HG02943 (cell line): ENCODE data around the gene ZNRD2.

Experiments
- ATAC-seq: cut with Tn5 transposase; IDR thresholded peaks from one replicate; pipeline ENCODE4 v1.9.1; 2021; ENCODE audit warnings: mild to moderate bottlenecking, low read depth, moderate library complexity; ENCODE audit not compliant: unreplicated experiment

The ZNRD2 gene

GRCh38 chr11:65583589-65583988, 13.3 kb downstream of the ZNRD2 start:
- no peak for ATAC-seq

GRCh38 chr11:65584106-65584505, 13.8 kb downstream of the ZNRD2 start:
- no peak for ATAC-seq

GRCh38 chr11:65584723-65585171, 14.5 kb downstream of the ZNRD2 start:
- ATAC-seq: no peak

- no peak for ATAC-seq
These were observed 15.3 kb downstream of the ZNRD2 start for GRCh38 chr11:65585396-65586246.

DNA sequence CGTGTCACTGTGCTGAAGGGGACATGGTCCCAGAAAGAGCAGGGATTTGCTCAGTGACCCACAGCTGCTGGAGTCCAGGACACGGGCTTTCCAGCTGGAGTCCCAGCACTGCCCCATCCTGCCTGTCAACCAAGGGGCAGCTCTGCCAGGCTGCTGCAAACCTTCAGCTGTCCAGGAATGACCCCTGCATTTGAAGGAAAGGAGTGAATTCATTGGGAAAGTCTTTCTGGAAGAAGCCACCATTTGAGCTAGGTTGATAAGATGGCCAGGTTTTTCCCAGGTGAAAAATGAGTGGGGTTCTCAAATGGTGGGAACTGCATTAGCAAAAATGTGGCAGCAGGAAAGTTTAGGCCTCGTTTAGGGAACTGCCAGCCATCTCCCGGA, 16.0 kb downstream of the ZNRD2 start:
- no peak for ATAC-seq

DNA sequence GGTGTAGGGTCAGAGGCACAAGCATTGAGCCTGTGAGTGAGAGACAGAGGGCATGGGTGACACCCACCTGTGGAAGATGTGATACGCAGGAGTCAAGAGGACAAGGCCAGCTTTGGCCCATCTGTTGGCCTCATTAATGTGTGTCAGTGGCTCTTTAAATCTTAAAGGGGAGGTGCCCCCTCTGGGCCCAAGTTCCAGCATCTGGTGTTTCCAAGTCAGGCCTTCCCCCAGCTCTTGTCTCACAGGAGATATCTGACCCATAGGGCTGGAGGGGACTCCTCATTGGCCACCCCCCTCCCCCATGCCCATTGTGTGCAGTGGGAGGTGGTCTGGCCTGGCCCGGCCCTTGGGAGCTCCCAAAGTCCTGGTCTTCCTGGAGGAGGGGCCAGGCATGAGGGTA, 16.4 kb downstream of the ZNRD2 start:
- no peak for ATAC-seq

- peak; percentile 60 for ATAC-seq
These were observed 18.1 kb downstream of the ZNRD2 start for GRCh38 chr11:65588199-65589054.

DNA sequence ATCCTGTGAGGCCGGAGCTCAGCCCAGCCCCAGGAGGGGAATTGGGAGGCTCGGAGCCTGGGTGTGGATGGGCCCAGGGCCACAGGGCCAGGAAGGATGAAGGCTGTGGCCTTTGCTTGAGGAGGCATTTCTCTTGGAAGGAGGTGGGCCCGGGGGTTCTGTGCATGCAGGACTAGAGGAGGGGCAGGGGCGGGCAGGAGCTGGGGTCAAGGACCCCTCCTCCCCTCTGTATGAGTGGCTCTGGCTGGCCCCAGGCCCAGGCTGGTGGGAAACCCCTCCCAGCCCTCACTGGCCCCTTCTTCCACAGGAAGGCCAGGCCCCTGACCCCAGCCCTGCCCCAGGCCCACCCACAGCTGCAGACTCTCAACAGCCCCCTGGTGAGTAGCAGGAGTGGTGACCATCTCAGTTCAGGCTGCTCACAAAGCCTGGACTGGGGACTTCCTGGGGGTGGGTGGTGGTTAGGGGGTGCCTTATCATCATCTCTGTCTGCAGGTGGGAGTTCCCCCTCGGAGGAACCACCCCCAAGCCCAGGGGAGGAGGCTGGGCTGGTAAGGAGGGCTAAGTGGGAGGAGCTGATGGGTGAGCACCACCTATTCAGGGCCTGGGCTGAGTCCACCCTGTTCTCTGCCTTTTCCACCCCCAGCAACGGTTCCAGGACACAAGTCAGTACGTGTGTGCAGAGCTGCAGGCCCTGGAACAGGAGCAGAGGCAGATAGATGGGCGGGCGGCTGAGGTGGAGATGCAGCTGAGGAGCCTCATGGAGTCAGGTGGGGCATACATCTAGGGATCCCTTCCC, 19.4 kb downstream of the ZNRD2 start:
- no peak for ATAC-seq

DNA sequence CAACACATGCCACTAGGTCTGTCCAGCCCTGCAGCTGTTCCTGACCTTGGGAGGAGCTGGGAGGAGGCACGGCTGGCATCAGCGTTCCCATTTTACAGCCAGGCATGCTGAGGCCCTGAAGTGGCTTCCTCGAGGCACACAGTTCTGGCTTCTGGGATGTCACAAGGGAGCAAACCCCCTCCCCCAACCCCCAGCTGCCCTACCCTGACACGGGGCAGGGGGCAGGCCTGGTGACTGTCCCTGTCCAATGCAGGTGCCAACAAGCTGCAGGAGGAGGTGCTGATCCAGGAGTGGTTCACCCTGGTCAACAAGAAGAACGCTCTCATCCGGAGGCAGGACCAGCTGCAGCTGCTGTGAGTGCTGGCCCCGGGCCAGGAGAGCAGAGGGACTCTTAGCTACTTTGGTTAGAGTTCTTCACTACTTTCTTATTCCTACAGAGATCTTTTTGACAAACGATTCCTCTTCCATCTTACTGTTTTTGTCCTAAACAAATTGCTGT, 20.0 kb downstream of the ZNRD2 start:
- ATAC-seq: no peak

GRCh38 chr11:65591939-65592857, 21.9 kb downstream of the ZNRD2 start:
- no peak for ATAC-seq

- ATAC-seq: no peak
These were observed 22.7 kb downstream of the ZNRD2 start for GRCh38 chr11:65592858-65593517.

DNA sequence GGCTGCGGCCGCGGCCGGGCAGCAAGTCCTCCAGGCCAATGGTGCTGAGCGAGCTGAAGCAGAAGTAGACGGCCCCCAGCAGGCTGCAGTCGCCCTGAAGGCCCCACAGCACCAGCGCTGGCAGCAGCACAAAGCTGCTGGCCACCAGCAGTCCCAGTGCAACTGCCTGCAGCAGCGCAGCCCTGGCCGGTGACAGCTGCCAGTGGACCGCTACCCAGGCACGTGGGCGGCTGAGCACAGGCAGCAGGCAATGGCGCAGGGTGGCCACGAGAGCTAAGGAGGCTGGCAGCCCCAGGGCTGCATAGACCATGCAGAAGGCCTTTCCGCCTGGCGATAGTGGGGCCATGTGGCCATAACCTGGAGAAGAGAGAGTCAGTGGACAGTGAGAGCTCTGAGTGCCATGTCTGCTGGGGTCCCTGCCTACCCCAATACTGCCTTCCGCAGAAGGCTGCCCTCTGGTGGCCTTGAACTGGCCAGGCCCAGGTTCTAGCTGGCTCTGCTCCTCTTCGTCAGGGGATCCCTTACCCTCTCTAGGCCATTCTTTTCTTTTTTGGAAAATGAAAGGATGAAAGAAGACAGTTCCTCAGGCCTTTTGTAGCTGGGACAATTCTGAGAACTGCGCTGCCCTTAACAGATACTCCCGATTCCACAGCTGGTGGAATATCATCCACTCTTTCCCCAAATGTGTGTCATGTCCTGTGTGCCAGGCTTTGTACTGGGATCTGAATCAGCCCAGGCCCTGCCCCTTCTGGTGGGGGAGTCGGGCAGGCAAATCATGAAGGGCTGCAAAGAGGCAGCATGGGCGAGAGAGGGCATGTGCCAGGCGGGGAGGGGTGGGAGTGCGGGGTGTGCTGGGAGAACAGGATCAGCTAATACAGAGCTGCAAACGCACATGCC, 23.5 kb downstream of the ZNRD2 start:
- no peak for ATAC-seq

DNA sequence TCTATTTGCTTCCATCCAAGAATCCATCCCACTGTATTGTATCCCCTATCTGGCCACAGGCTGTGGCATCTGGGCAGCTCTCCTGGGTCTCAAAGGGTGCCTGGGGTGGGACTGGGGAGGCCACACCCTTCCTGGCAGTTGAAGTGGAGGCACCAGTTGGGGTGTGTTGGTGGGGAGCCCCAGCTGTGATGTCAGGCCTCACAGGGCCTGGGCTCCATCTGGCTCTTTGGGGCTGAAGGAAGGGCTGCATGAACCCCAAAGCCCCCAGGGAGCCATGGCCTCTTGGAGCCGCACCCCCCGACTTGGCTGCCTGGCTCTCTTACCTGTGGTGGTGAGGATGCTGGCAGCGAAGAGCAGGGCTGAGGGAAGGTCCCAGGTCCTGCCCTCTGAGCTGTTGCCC, 24.9 kb downstream of the ZNRD2 start:
- no peak for ATAC-seq

GRCh38 chr11:65595543-65596281, 25.4 kb downstream of the ZNRD2 start, which contains the start of gene KCNK7:
KCNK7 (minus strand) TSS chr11:65595800; CDS start chr11:65595772, 28 bp downstream.
- ATAC-seq: no peak

DNA sequence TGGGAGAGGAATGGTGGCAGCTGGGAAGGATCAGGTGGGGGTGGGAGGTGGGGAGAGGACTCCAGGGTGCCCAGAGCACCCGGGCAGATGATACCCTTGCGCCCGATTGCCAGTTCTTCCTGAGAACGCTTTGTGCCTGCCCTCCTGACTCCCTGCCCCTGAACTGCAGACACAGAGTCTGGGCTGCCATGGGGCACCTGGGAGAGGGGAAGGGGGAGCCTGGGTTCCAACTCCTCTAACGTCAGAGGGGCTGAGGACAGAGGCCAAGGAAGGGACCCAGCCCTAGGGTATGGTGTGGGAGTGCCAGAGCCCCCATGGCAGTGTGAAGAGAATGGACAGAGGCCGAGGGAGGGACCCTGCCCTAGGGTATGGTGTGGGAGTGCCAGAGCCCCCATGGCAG, 26.2 kb downstream of the ZNRD2 start:
- ATAC-seq: no peak

DNA sequence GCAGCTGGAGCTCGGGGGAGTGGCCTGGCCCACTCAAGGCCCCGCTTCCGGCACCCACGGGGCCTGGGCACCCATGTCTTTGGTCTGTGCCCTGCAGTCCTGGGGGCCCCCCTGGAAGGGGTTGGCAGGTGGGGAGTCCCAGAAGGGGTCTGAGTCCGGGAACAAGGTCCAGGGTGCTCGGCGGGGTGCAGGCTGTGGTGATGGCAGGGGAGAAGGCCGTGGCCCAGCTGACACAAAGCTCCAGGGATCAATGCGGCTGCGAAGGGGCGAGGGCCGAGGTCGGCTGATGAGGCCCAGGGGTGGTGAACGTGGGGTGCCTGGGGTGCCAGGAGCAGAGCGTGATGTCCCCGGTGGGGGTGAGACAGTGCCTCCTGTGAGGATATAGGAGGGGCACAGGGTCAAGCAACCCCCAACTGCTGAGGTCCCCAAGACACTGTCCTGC, 28.0 kb downstream of the ZNRD2 start:
- ATAC-seq: no peak
